OCI-LY3 (cell line): ENCODE results near the gene NKAIN2.

ENCODE experiments used
- EZH2phosphoT487 ChIP-seq: fragments of 200-600 bp; shearing (Covaris generic); IDR thresholded peaks from 2 replicates; pipeline ENCODE4 v1.6.1; 2018; ENCODE audit warnings: antibody characterized with exemption, mixed run types, low read depth
- TF ChIP-seq, protein P1 (sequence below): fragments of 200-600, 300-600 bp; sonication (generic); IDR thresholded peaks from 2 replicates; pipeline ENCODE4 v1.5.1; 2014; ENCODE audit warnings: antibody characterized with exemption, low read length, low read depth

DNA sequence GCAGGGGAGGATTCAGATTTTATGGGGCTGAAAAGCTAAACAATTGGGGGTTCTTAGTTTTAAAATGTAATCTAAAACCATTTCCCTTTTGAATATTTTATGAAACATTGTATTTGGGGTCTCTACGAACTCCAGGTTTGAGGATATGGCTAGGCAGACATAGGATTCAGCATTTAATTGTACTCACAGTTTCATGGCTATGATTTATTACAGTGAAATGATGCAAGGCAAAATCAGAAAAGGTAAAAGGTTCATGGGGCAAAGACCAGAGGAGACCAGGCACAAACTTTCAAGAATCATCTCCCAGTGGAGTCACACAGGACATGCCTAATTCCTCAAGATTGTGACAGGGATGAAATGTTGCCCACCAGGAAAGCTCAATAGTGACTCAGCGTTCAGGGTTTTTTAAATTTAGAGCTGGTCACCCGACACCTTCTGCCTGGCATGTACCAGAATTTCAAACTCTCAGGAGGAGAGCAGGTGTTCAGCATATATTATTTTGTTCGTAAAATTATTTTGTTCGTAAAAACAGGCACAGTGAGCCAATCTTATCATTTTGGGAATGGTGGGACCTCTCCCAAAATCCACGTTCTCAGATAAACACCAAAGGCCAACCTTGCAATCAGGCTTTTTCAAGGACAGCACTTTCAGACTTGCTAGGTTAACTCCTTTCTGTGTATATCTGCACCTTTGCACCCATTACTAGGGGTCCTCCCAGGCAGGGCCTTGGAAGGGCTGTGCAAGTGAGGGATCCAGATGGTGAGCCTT lies 270.3 kb downstream of the NKAIN2 start:
- TF ChIP-seq, protein P1, sequence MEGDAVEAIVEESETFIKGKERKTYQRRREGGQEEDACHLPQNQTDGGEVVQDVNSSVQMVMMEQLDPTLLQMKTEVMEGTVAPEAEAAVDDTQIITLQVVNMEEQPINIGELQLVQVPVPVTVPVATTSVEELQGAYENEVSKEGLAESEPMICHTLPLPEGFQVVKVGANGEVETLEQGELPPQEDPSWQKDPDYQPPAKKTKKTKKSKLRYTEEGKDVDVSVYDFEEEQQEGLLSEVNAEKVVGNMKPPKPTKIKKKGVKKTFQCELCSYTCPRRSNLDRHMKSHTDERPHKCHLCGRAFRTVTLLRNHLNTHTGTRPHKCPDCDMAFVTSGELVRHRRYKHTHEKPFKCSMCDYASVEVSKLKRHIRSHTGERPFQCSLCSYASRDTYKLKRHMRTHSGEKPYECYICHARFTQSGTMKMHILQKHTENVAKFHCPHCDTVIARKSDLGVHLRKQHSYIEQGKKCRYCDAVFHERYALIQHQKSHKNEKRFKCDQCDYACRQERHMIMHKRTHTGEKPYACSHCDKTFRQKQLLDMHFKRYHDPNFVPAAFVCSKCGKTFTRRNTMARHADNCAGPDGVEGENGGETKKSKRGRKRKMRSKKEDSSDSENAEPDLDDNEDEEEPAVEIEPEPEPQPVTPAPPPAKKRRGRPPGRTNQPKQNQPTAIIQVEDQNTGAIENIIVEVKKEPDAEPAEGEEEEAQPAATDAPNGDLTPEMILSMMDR = no peak
- no peak for TF ChIP-seq EZH2phosphoT487
